Mucosa of descending colon (tissue), 3 donors: ENCODE data around the gene SH3TC1. TPM values are rescaled to one million over a fixed set of nuclear protein-coding genes. Genes with fewer than 3 reads are reported as not detected.

Experiments used
- ATAC-seq: fragments of 200-7000 bp; cut with Tn5 transposase; one replicate; pipeline ENCODE4 v1.9.1; 2020; ENCODE audit warnings: mild to moderate bottlenecking, moderate library complexity
- DNase-seq, 3 donors: peaks; one replicate each; pipeline ENCODE4 v3.0.0-alpha.2; 2020
- H3K36me3 ChIP-seq: fragments of 200-600 bp; one replicate; pipeline ENCODE4 v1.8.0; 2021; ENCODE audit warnings: low read depth, mild to moderate bottlenecking
- H3K4me1 ChIP-seq: fragments of 200-600 bp; one replicate; pipeline ENCODE4 v1.8.0; 2021; ENCODE audit warnings: low read depth, mild to moderate bottlenecking
- H3K4me3 ChIP-seq: fragments of 200-600 bp; one replicate; pipeline ENCODE4 v1.8.0; 2021; ENCODE audit warnings: mild to moderate bottlenecking
- H3K9me3 ChIP-seq: fragments of 200-600 bp; one replicate; pipeline ENCODE4 v1.8.0; 2021; ENCODE audit warnings: mild to moderate bottlenecking
- CTCF ChIP-seq: fragments of 200-600 bp; IDR thresholded peaks from one replicate; pipeline ENCODE4 v1.8.0; 2022; ENCODE audit warnings: antibody characterized with exemption, mild to moderate bottlenecking
- intact Hi-C, 2 donors: fragments of 100-400 bp; cut with DNase I in 1 of 2; cut with micrococcal nuclease in 1 of 2; formaldehyde crosslinking; loops; one replicate each; pipeline versions ENCODE4 v1.11.0 to v1.11.1; 2022; cut with DNase I, micrococcal nuclease
- total RNA-seq, 3 donors: library from RNA; stranded (reverse); fragmentation: NEBNext Ultra II Directional in 2 of 3; extraction: Animal tissue kit (Norgen Biotek cat#: 25700) in 2 of 3; gene quantifications; one replicate each; pipeline versions ENCODE4 v1.2.1 to v1.2.4, GENCODE V29; 2021 to 2023
- donor health status: DM: no; HTN: no; CAD: no; lungs with moderate emphysema.
- donor health status: DM: no; HTN: no; CAD: no.
- donor health status: DM: no; HTN: yes; CAD: no.

Gene SH3TC1
- total RNA-seq, 3 donors from 2014 or later = 10.3 to 13.6 (median 11.7) TPM

- no peak for TF ChIP-seq CTCF
- ATAC-seq = no peak
- Histone ChIP-seq H3K4me1 (no peaks in the 10 kb centered on the region), H3K4me3 (no peak overlapping the region), H3K9me3 (no peaks in the 10 kb centered on the region), H3K36me3 (no peaks in the 10 kb centered on the region)
- intact Hi-C loops = no loop called here
- DNase-seq = peak in 1 of 3 donors; percentile 49
Observed at GRCh38 chr4:8282742-8283141, 83.7 kb downstream of the SH3TC1 start.

GRCh38 chr4:8283161-8283560, 84.1 kb downstream of the SH3TC1 start:
- Histone ChIP-seq H3K4me1 (no peaks in the 10 kb centered on the region), H3K36me3 (no peaks in the 10 kb centered on the region), H3K4me3 (no peak overlapping the region), H3K9me3 (no peaks in the 10 kb centered on the region)
- no peak for ATAC-seq
- peak in 1 of 3 donors; percentile 25 for DNase-seq
- intact Hi-C loops = no loop called here
- TF ChIP-seq CTCF = no peak

GRCh38 chr4:8283631-8284121, 84.6 kb downstream of the SH3TC1 start:
- intact Hi-C loops = no loop called here
- no peak for ATAC-seq

GRCh38 chr4:8284391-8284790, 85.3 kb downstream of the SH3TC1 start:
- ATAC-seq = no peak
- H3K9me3 ChIP-seq = no peaks in the 10 kb centered on the region
- H3K4me1 ChIP-seq = no peaks in the 10 kb centered on the region
- DNase-seq = peak in 1 of 3 donors; percentile 38
- no peaks in the 10 kb centered on the region for H3K36me3 ChIP-seq
- no peak for TF ChIP-seq CTCF
- intact Hi-C loops = no loop called here
- H3K4me3 ChIP-seq = no peak overlapping the region

More at GRCh38 chr4:8283631-8284121, 84.6 kb downstream of the SH3TC1 start:
- H3K4me3 ChIP-seq = no peak overlapping the region
- TF ChIP-seq CTCF = no peak
- peak in 1 of 3 donors; percentile 38 for DNase-seq
- no peaks in the 10 kb centered on the region for H3K4me1 ChIP-seq
- H3K9me3 ChIP-seq = no peaks in the 10 kb centered on the region
- no peaks in the 10 kb centered on the region for H3K36me3 ChIP-seq

- Histone ChIP-seq H3K9me3 (no peaks in the 10 kb centered on the region), H3K36me3 (no peaks in the 10 kb centered on the region), H3K4me3 (no peak overlapping the region), H3K4me1 (no peaks in the 10 kb centered on the region)
- ATAC-seq = no peak
- DNase-seq = peak in 2 of 3 donors; percentile 1 to 25
- TF ChIP-seq CTCF = no peak
- intact Hi-C loops = no loop called here
Observed at GRCh38 chr4:8285143-8285975, 86.3 kb downstream of the SH3TC1 start.
